ENCODE results near the gene TM4SF4.

The TM4SF4 gene

GRCh38 chr3:149455989-149456388 is 18.5 kb upstream of the TM4SF4 start:
- DNase-seq, result no peak

- DNase-seq, result no peak
Observed at GRCh38 chr3:149459491-149460059, 14.9 kb upstream of the TM4SF4 start.

- DNase-seq, result no peak
Observed at GRCh38 chr3:149460117-149460516, 14.4 kb upstream of the TM4SF4 start.

- DNase-seq, result no peak
Observed at GRCh38 chr3:149462051-149462450, 12.4 kb upstream of the TM4SF4 start.

- no peak for DNase-seq
Observed at GRCh38 chr3:149462581-149463011, 11.9 kb upstream of the TM4SF4 start.

- DNase-seq, result no peak
Observed at GRCh38 chr3:149463921-149464320, 10.6 kb upstream of the TM4SF4 start.

- DNase-seq, result no peak
Observed at GRCh38 chr3:149464542-149465328, 9.8 kb upstream of the TM4SF4 start.

- DNase-seq, result no peak
Observed at GRCh38 chr3:149465351-149465883, 9.1 kb upstream of the TM4SF4 start.

GRCh38 chr3:149466192-149466591 is 8.3 kb upstream of the TM4SF4 start:
- DNase-seq, result no peak

GRCh38 chr3:149468504-149469212 is 5.8 kb upstream of the TM4SF4 start:
- DNase-seq, result no peak

GRCh38 chr3:149470381-149470780 is 4.1 kb upstream of the TM4SF4 start:
- DNase-seq, result no peak

- no peak for DNase-seq
Observed at GRCh38 chr3:149472030-149472797, 2.3 kb upstream of the TM4SF4 start.

GRCh38 chr3:149473357-149474249 is 894 bp upstream of the TM4SF4 start:
- no peak for DNase-seq

GRCh38 chr3:149475451-149476060 is 1.1 kb downstream of the TM4SF4 start:
- DNase-seq, result no peak

- DNase-seq, result no peak
Observed at GRCh38 chr3:149476225-149476624, 1.7 kb downstream of the TM4SF4 start.

- DNase-seq, result no peak
Observed at GRCh38 chr3:149479621-149480325, 5.3 kb downstream of the TM4SF4 start.

- DNase-seq, result peak; percentile 70
Observed at GRCh38 chr3:149480326-149481017, 6.0 kb downstream of the TM4SF4 start.

GRCh38 chr3:149481056-149481455 is 6.6 kb downstream of the TM4SF4 start:
- DNase-seq, result no peak

GRCh38 chr3:149481491-149481890 is 7.0 kb downstream of the TM4SF4 start:
- no peak for DNase-seq

GRCh38 chr3:149486726-149487125 is 12.2 kb downstream of the TM4SF4 start:
- DNase-seq, result no peak
